ENCODE measurements around the gene KLHL30.
"Not testable (repeated sequence)": the region's sequence is repeated elsewhere in the genome, so short reads cannot be mapped to it uniquely, and the experiment has no call there.

KLHL30 gene

DNA sequence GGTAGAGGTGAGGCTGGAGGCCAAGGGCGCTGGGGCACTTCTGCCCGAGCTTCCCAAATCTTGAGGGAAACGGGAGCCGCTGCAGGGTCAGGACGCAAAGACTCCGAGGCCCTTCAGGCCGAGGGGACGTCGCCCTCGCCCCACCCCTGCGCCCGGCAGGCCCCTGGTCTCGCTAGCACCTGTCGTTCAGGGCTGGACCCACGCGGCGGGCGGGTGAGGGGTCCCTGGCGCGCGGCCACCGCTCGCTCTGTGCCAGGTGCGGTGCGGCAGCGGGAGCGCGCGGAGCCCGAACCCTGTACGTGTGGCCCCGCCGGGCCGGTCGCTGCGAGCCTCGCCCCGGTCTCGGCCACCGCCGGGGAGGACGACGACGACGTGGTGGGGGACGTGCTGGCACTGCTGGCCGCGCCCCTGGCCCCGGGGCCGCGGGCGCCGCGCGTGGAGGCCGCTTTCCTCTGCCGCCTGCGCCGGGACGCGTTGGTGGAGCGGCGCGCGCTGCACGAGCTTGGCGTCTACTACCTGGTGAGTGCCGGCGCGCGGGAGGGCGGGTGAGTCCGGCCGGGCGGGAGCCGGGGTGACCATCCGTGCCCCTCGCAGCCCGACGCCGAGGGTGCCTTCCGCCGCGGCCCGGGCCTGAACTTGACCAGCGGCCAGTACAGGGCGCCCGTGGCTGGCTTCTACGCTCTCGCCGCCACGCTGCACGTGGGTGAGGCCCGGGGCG, 25.2 kb downstream of the KLHL30 start:
- no peak for DNase-seq

DNA sequence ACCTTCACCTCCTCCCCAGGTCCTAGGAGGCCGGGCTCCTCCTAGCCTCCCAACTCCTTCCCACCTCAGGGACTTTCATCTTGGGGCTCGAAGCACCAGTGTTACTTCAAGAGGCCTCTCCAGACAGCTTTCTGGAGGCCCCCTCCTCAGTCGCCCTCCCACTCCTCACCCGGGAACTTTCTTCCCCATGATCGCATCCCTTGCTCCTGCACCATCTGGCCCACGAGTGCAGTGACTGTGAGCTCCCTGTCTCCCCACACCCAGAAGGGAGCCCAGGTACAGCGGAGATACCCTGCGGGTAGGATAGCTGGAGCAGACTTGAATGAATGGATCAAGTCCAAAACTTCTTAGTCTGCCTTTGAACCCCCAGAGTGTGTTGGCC, 26.4 kb downstream of the KLHL30 start:
- DNase-seq = no peak

DNA sequence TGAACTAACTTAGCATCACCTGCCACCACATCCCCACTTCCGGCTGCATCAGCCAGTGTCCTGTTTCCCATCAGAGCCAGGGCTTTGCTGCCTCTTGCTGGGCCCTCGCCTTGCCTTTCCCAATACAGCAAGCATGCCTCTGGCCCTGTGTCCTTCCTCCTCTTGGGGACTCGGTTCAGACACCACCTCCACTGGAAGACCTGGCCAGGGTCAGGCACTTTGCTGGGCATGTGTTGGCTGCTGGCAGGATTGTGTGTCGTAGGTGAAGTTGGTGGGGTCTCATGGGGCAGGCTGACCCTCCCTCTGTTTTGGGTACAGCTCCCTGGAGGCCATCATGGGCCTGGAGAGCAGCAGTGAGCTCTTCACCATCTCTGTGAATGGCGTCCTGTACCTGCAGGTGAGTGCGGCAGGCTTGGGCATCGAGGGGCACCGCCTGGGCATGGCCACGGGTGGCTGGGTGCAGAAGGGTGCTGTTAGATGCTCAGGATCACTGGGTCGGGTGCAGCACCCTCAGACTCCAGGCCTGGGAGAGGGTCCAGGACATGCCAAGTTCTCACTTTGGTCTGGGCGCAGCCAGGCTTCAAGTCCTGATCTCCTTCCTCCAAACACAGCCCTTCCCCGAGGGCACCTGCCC, 26.9 kb downstream of the KLHL30 start:
- peak; percentile 17 for DNase-seq

DNA sequence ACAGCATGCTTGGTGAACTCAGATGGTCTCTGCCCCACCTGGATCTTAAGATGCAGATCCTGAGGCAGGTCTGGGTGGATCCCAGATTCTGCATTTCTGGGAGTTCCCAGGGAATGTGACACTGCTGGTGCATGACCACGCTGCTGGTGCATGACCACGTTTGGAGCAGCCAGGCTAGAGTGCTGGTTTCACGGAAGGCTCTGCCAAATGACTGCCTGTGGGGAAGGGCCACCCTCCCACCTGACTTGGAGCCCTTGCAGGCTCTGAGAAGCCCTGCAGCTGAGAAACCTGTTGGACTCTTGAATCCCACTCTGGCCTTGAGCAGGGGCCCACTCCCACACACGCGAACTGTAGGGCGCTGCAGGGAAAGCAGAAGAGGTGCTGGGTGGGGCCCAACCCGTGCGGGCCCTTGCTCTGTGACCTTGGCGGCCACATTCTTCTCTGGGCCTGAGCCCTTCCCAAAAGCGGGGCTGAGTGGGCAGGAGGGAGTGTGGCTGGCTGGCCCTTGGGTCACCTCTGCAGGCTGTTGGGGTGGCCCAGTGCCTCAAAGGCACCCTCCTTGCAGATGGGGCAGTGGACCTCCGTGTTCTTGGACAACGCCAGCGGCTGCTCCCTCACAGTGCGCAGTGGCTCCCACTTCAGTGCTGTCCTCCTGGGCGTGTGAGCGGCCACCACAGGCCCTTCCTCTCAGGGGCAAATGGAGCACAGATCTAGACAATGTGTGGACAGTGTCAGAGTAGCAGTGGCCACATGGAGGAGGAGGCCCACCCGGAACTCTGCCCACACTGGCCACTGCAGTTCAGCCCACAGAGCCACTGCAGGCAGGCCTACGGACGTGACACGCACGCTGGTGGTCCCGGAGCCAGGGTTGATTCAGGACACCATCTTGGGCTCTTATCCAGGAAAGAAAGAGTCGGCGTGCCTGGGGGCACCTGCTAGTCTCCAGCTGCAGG, 28.2 kb downstream of the KLHL30 start:
- DNase-seq = no peak

DNA sequence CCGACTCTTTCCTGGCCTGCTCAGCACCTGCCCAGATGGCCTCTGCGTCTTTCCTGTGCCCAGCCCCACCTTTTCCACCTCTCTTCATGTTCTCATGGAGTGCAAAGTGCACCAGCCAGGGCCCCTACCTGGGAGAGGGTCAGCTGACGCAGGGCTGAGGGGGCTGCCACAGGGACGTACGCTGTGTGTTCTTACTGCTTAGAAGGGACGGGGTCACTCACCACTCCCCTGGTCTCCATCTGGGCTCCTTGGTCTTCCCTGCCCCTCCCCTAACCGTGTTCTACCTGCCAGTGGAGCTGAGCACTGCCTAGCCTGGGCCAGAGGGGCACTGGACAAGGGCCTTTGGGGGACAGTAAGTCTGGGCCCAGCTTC, 28.9 kb downstream of the KLHL30 start:
- no peak for DNase-seq

DNA sequence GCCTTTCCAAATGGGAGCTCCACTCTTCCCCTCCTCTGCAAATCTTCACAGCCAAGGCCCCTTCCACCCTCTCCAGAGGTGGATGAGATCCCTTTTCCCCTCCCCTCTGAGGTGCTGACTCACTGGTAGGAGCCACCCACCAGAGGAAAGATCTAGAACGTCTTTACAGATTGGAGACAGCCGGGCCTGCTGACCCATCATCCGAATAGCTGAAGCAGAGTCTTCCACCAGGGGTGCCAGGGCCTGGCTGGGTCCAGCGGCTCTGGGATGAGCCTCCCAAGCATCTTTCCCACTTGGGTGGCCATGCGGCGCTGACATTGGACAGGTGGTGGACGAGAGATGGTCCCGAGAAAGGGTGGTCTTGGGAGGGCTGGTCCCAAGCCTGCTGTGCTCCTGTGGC, 29.3 kb downstream of the KLHL30 start:
- no peak for DNase-seq

DNA sequence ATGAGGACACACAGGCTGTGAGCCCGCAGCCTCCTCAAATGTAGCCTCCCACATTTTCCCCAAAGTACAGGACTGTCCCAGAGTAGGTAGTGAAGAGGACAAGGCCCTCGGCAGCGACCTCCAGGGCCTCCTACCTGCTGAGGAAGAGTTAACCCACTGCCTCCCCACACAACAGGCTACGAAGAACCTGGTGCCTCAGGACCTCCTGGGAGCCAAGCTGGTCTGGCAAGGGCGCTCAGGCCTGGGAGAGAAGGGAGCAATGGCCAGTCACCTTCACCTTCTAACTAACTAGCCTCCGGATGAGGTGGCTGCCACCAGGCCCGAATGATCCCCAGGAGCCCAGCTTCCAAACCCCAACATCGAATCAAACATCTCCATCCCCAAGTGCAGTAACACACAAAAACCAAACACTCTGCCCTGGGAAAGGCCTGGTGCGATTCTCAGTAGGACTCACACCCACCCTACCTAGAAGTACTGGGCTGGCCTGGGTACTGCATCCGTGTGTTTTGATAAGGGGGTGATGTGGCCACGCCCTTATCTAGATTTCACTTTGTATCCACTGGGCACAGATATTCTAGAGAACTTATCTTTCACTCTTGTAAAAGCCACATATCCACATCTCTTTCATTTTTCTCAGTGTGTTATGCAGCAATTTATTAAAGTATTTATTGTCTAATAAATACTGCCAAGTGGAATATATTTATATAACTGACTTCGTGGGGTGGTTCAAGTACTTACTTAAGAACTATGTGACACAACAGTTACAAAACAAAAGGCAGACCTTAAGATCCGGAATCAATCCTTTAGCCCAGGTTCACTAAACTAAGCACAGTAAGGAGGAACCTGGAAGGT, 30.0 kb downstream of the KLHL30 start:
- DNase-seq = no peak

DNA sequence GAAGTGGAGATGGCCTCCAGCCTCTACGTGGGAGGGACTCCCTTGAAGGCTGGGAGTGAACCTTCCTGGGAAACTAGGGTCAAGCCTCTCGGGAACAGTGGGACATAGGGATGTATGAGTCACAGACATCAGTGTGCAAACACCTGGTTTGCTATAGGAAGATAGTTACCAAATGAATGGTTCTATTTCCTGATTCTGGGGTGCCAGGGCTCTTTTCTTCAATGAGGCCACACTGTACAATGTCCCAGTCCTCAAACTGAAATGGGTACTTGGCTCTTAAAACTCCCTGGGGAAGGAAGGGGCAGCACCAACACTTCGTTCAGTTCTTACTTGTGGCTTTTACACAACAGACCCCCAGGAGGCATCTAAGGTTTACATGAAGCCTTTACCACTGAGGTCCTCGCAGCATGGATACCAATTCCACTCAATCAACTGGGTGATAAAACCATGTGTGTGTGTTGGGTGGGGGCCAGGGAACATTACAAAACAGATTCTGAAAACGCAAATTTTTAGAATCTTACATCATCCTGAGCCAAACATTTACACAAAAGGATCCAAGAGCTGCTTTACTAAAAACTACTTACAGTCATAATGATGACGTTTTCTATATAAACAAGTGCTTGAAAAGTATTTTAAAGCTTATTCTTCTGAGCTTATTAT, 30.7 kb downstream of the KLHL30 start:
- no peak for DNase-seq

DNA sequence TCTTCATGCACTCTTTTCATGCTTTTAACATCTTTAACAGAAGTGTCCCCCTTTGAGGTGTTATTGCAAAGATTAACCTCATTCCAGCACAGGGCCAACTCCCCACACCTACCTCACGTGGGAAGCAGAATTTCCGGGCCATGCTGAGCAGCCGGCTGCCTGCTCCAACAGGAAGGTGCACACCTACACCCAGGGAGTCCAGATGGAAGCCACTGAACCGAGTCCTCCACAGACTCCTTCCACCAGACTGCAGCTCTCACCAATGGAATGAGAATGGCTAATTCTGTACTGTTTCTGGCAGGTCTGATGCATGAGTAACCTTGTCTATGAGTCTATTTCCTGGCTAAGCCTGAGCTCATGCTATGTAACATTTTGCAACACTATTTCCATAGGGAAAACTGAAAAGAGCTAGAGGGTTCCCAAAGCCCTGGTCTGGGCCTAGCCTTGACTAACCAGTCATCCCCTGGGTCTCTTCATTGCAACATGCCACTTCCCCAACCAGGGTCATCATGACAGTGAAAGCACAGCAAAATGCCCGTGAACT, 31.3 kb downstream of the KLHL30 start:
- DNase-seq = no peak

DNA sequence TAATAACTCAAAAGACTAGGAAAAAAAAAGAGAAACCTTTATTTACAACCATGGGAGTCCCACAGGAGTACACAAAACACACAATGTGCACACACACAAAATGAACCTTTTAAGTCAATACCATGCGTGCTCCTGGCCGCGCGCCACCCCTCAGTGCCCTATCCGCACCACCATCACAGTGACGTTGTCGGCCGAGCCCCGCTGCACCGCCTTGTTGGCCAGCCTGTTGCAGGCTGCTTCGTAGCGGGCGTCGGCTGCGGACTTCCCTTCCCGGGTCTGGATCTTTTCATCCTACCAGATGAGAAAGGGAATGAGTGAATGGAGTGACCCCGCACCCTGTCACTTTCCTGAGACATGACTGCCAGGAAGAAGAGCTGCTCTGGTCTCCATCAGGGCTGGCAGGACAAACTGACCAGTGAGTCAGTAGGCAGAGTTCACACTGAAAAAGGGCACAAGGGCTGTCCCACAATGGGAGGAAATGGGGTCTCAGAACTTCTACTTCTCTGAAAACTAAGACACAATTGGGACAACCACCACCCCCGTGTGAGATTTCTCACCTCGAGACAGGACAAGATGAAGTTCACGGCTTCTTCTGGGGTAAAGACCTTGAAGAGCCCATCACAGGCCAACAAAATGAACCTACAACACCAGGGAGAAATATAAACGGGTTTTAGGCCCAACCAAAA, 32.1 kb downstream of the KLHL30 start:
- no peak for DNase-seq

DNA sequence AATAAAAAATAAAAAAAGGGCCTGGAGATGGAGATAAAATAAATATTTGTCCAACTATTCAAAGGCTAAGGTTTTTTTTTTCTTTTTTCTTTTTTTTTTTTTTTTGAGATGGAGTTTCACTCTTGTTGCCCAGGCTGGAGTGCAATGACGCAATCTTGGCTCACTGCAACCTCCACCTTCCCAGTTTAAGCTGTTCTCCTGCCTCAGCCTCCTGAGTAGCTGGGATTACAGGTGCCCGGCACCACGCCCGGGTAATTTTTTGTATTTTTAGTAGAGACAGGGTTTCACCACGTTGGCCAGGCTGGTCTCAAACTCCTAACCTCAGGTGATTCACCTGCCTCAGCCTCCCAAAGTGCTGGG, 32.6 kb downstream of the KLHL30 start:
- DNase-seq = not testable (repeated sequence)

DNA sequence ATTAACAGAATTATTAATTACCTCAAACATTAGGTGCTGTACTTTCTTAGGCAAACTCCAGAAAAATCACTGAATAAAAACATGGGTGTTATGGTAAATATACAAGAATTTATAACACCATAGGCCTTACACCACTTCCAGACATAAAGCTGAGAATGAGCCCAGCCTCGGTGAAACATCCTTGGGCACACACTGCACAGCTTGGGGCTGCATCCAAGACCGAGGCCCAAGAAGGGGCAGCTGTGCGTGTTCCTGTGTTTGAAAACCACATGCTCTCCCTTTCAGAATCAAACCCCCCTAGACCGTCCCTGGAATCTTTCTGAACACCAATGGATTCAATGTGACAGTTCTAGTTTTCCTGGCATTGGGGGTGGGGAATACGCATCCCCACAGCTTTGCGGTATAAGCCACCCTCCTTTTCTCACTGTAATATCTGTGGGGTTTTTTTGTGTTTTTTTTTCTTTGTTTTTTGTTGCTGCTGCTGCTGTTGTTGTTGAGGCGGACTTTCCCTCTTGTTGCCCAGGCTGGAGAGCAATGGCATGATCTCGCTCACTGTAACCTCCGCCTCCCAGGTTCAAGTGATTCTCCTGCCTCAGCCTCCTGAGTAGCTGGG, 33.2 kb downstream of the KLHL30 start:
- no peak for DNase-seq

DNA sequence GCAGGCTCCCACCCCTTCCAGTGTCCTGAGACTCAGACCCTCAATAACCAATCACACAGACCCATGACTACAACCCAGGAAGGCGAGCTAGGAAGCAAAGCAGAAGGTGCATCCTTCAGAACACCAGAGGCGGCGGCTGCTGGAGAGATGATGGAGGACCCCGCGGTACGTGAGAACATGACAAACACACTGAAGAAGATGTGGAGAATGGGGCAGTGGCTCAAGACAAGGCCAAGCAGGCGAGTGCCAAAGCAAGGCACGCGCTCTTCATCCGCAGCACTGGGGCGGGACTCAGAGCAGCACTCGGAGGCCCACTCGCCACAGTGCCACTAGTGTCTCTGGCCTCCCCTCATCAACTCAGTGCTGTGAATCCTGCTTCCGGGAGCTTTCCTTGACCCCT, 34.0 kb downstream of the KLHL30 start:
- no peak for DNase-seq

DNA sequence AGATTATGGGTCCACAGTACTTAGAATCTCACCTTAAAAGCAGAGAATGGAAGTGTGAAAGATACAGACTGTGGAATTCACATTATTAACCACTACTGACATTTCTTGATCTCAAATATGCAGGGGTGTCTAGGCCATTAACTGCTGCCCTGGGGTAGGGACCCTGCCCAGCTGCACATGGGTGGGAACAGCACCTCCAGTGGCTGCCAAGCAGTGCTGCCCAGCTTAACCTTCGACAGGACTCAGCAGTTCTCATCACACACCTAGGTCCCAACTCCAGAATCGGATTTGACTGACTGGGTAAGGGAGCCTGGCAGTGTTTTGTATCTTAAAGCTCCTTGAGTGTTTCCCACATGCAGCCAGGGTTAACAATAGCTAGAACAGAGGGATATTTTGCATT, 35.2 kb downstream of the KLHL30 start:
- DNase-seq = no peak

DNA sequence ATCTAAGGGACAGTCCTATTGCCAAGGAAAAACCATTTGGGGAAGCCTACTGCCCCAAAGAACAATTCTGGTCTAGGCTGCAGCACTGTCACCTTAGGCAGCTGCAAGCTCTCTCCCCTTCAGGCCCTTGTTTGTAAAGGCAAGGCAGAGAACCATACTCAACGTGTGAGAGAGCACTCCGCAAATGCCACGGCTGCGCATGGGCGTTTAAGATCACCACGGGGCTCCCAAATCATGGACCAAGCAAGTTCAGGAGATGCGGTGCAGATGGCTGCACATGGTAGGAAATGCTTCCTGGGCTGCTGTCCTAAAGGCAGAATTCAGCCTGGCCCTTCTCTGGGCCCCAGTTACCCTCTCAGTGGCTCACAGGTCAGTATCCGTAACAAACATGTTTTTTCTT, 35.8 kb downstream of the KLHL30 start:
- DNase-seq = no peak

DNA sequence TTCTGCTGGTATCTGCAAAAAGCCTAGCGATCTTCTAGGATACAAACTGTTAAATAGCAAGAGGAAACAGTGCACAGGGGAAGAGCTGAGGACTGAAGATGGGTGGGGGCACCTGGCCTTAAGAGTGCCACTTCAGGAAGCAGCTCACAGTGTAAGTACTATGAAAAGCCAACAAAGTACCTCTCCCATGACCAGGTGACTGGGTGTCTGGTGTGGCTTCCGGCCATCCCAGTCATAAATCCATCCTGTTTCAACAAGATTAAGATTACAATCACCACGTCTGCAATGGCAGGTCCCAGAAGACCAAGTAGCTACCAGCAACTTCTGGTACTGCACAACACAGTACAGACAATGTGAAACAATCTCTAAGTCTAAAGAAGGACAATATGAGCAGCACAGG, 36.2 kb downstream of the KLHL30 start:
- no peak for DNase-seq

DNA sequence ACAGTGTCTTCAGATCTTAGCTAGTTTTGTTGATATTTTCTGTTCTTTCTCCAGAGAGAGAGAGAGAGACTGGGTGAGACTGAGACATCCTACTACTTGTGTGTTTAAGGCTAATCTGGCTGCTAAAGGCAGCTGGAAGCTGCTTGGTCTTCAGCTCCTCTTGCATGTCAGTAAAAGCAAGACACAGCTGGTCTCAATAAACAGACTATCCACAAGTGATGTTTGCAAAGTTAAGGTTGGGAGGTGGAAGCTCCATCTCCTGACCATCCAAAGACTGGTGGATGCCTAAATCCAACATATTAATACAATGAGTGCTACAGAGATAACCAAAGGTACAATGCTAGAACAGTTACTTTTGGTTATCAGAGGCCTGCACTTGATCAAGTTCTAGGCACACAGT, 38.1 kb downstream of the KLHL30 start:
- no peak for DNase-seq

DNA sequence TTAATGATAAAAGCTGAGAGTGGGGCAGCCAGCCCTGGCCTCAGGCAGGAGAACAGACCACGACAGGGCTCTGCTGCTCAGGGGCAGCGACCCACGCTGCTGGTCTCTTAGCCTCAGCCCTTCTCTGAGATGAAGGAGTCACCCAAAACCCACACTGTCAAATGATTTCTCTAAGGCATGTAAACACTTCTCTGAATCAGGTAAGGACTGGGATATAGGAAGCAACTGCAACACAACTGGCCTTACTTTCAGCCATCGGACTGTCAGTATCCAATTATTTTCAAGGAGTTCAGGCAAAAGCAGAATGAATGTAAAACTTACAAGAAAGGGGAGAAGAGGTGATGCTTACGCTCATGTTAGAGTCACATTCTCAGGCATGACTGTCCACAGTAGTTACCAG, 42.1 kb downstream of the KLHL30 start:
- no peak for DNase-seq

DNA sequence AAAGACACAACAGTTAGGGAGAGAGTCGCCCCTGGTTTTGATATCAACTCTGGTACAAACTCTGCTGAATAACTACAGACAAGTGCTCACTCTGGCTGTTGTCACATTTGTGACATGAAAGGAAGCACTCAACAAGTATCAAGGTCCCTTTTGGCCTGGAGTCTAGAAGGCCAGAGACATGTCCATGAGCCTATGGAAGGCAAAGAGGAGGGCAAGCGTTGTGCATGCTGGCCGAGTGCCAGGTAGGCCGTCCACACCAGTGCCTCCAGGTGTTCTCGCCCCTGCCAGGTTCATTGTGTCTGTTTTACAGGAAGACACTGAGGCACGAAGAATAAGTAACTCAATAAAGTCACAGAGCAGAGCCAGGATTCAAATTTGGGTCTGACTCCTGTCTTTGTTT, 43.9 kb downstream of the KLHL30 start:
- DNase-seq = no peak

DNA sequence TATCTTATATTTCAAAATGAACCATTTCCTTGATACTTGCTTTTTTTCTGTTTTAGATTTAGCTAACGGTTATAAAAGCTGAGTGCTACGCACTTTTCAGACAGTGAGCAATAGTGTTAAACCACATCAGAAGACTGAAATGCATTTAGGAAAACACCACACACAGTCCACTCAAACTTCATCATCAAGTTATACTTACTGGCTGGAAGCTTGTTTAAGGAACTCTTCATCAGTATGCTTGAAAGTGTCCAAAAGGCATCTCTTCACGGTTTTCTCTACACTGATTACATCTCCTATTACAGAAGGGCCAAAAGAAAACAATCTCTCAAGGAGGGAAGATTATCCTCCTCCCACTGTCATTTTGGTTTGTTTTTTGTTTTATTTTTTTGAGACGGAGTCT, 45.4 kb downstream of the KLHL30 start:
- no peak for DNase-seq

Data from activated T-cell treated with anti-CD3 and anti-CD28 coated beads, Interleukin-2, amount 50 U/mL, for 1 hour (primary cell).